HG03025 (cell line): Measurements from ENCODE around the gene NT5C3A.
A peak's percentile ranks its signal among the peaks of the same experiment; 100 is the strongest.

Source experiments
- ATAC-seq: cut with Tn5 transposase; IDR thresholded peaks from one replicate; pipeline ENCODE4 v1.9.1; 2021; ENCODE audit warnings: mild to moderate bottlenecking, moderate library complexity; ENCODE audit not compliant: unreplicated experiment, low FRiP score

NT5C3A gene

GRCh38 chr7:33076737-33077136 lies 14.2 kb upstream of the NT5C3A start:
- ATAC-seq: no peak

- ATAC-seq: no peak
These were observed 13.4 kb upstream of the NT5C3A start for GRCh38 chr7:33075818-33076518.

DNA sequence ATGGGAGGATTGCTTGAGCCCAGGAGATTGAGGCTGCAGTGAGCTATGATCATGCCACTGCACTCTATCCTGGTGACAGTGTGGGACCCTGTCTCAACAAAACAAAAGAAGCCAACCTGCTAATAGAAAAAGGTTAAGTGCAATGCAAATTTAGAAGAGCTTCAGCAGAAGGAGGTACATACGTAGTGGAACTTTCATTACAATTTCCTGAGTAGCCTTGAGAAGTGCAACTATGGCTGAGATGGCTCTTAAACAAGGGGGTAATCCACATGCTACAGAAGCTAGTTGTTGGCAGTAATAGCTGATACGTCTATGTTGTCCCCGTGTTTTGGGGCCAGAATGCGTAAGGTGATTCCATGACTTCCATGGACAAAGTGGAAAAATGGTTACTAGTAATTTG lies 10.7 kb upstream of the NT5C3A start:
- ATAC-seq: no peak

DNA sequence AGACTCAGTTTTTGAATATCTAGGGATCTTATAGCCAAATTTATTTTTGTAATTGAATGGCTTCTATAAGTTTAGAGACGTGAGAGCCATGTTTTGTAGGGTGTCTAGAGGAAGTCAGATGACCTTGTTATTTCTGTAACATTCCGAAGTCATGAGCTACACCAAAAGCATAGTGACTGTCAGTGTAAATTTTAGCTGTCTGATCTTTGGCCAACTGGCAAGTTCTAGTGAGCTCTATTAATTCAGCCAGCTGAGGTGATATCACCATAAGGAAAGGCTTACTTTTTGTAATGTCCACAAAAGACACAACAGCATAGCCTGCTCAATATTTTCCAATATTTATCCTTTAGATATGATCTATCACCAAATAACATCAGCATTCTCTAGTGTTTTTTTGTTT lies 9.9 kb upstream of the NT5C3A start:
- ATAC-seq: no peak

GRCh38 chr7:33070831-33071230 lies 8.3 kb upstream of the NT5C3A start:
- ATAC-seq: no peak

DNA sequence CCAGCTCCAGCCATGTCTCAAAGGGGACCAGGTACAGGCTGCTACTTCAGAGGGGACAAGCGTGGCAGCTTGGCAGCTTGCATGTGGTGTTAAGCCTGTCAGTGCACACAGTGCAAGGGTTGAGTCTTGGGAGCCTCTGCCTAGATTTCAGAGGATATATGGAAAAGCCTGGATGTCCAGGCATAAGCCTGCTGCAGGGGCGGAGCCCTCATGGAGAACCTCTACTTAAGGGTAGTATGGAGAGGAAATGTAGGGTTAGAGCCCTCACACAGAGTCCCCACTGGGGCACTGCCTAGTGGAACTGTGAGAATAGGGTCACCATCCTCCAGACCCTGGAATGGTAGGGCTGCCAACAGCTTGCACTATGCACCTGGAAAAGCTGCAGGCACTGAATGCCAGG lies 7.7 kb upstream of the NT5C3A start:
- ATAC-seq: no peak

GRCh38 chr7:33067921-33068320 lies 5.3 kb upstream of the NT5C3A start:
- ATAC-seq: no peak

GRCh38 chr7:33066771-33067170 lies 4.2 kb upstream of the NT5C3A start:
- no peak for ATAC-seq

DNA sequence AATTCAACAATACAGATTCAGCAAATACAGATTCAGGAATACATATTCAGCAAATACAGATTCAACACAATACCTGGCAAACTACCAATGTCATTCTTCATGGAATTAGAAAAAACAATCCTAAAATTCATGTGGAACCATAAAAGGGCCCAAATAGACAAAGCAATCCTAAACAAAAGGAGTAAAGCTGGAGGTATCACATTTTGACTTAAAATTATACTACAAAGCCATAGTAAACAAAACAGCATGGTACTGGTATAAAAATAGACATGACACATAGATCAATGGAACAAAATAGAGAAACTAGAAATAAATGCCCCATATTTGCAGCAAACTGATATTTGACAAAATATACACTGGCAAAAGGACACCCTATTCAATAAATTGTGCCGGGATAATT lies 3.4 kb upstream of the NT5C3A start:
- no peak for ATAC-seq

- ATAC-seq: peak; percentile 97
These were observed 337 bp upstream of the NT5C3A start for GRCh38 chr7:33062782-33063443.

DNA sequence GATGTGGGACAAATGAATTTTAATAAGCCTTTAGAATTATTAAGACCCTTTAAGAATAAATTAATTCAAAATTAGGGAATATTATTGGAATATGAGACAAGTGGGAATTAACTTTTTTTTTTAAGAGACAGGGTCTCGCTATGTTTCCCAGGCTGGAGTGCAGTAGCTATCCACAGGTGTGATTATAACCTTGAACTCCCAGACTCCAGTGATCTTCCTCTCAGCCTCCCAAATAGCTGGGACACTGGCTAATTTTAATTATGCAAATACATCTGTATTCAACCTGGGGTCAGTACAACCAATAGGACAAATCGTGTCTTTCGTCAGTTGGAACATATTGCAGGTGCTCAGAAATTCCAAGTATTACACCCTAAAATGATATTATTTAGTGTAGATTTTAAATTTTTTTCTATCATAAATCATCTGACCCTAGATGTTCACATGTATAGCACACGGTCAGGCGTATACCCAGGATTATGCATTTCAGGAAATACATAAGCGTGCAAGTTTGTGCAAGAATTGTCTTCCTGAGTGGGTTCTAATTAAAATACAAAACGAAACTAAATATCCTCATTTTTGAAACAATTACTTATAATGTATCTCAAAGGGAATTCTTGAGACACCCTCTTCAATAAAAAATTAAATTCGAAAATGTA lies 1.2 kb downstream of the NT5C3A start:
- no peak for ATAC-seq

GRCh38 chr7:33059635-33060034 lies 2.9 kb downstream of the NT5C3A start:
- no peak for ATAC-seq

DNA sequence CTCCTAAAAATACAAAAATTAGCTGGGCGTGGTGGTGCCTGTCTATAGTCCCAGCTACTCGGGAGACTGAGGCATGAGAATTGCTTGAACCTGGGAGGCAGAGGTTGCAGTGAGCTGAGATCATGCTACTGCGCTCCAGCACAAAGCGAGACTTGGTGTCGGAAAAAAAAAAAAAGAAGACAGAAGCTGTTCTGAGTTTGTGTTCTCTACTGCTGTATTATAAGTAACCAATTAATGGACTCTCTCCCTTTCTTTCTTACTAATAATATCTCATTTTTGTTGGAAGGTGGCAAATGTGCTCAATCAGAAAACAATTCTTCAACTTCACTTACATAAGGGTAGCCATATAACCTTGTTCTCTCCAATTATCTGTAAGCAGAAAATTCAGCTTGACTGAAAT lies 7.4 kb downstream of the NT5C3A start:
- no peak for ATAC-seq

- ATAC-seq: no peak
These were observed 8.2 kb downstream of the NT5C3A start for GRCh38 chr7:33054261-33054964.

GRCh38 chr7:33053721-33054120 lies 8.9 kb downstream of the NT5C3A start:
- ATAC-seq: no peak

DNA sequence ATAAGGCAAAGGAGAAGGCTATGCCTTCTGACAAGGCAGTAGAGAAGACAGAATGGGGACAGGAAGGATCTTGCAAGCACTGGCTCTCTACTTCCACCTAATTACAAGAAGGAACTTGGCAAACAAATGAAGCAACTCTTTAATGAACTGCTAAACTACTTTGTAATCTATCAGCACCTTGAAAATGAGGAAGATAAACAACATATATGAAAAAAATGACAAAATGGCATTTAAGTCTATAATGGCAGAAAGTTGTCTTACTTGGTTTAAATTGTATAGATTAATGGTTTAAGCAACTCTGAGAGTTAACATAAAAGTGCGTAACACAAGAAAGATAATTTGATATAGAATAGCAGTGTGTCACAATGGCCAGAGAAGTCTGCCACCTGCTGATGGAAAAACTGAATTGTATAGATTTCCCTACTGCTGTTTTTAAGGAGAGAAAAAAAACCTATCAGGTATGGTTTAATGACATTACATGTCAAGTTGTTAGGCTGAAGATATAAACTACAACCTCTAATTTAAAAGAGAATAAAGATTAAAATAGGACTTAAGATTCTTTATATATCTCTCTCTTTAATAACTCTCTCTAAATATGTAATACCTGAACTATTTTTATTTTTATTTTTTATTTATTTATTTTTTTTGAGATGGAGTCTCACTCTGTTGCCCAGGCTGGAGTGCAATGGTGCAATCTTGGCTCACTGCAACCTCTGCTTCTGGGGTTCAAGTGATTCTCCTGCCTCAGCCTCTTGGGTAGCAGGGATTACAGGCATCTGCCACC lies 11.8 kb downstream of the NT5C3A start:
- ATAC-seq: no peak

DNA sequence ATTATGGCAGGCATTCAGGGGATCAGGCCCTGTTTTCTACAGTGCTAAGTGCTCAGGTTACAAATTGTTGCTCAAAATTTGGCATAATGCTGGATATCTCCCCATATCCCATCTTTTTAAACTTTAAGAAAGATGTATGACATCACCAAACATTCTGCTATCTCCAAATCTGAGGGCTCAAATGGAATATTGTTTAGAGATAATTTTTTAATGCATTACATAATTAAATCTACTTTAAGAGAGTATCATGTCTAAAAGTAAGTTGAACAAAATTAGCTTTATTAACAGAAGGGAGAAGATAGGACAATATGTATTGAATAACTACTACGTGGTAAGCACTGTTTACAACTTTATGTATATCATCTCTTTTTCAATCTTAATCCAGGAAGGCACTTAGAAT lies 13.9 kb downstream of the NT5C3A start:
- no peak for ATAC-seq

DNA sequence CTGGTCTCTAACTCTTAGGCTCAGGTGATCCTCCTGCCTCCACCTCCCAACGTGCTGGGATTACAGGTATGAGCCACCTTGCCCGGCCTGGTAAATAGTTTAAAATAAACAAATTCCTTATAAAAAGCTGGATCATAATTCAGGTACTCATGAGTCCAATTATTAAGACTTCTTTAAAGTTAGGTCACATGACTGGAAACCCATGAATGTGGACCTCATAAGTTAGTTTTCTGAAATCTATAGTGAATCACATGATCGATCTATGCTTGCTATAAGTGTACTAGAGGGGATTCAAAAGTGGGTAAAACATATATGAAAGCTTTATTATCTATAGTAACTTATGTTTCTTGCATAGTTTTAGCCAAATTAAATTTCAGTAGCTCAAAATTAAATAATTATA lies 14.3 kb downstream of the NT5C3A start:
- no peak for ATAC-seq

DNA sequence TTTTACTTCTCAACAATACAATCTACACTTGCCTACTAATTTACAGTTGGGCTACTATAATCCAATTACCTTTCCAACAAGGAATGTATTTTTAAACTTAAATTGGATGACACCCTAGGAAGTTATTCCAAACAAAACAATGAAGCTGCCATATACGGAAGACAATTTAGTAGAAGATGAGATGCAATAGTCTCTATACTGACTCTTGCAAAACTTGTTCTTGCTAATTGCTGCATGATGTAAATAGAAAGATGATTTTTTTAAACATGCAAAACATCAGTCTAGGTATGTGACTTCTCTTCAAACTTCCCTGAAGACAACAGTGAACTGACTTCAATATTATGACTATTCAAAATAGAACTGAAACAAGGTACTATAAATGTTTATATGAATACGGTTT lies 17.6 kb downstream of the NT5C3A start:
- ATAC-seq: no peak

DNA sequence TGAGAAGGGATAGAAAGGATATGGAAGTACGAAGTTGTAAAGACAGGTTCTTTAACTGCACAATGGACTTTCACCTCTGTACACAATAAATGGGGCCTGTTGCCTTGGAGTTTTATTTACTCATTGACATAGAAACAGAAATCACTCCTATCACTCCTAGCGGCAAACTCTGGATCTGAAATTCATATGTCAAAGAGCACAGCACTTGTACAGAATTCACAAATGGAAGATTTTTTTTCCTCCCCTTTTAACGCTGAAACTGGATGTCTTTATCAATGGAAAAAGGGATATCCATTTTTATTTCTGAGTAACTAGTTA lies 18.2 kb downstream of the NT5C3A start:
- ATAC-seq: no peak
